CD4-positive, alpha-beta T cell treated with Interferon gamma for 1 hour (primary cell): Measurements from ENCODE around the gene S100A10.

ENCODE experiments used
- DNase-seq: peaks from one replicate; pipeline ENCODE4 v3.0.0-alpha.2; 2020

The S100A10 gene

DNA sequence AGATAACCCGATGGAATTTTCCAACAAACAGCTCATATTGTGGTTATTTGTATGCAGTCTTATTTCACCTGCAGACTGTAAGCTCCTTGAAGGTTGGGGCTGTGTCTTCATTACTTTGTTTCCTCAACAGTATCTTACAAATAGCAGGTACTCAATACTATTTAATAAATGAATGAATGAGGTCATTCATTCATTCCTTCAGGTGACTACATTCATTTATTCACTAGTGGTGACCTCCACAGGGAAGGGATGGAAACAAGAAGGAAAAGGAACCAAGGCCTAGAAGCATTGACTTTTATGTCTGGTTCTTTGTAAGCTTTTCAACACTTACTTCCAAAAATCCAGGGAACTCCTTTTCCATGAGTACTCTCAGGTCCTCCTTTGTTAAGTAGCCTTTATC lies 7.9 kb downstream of the S100A10 start:
- no peak for DNase-seq

- DNase-seq, result no peak
These were observed 8.4 kb downstream of the S100A10 start for GRCh38 chr1:151985270-151985669.

DNA sequence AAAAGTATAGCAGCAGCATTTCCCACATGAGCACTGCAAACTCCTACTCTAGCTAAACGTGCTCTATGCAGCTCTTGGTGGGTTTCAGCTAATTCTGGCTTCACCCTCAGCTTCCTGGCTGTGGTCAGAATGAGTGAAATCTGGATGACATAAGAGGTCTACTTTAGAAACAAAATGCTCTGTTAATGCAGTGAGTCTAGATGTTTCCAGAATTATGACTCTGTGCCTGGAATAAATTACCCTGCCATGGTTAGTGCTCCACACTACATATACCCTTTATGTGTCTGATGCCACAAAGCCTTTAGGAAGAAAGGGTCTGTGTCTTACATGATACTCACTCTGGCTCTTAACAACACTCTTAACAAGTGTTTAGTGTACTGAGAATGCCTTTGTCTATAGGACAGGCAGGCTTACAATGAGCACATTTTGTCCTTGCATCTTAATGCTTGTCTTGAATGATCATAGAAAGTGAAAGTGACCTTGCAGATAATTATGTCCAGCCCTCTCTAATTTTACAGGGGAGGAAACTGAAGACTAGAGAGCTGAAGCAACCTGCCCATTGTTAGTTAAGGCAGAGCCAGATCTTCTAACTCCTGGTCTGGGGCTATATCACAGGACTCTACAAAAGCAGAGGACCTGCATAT lies 9.2 kb downstream of the S100A10 start:
- no peak for DNase-seq

DNA sequence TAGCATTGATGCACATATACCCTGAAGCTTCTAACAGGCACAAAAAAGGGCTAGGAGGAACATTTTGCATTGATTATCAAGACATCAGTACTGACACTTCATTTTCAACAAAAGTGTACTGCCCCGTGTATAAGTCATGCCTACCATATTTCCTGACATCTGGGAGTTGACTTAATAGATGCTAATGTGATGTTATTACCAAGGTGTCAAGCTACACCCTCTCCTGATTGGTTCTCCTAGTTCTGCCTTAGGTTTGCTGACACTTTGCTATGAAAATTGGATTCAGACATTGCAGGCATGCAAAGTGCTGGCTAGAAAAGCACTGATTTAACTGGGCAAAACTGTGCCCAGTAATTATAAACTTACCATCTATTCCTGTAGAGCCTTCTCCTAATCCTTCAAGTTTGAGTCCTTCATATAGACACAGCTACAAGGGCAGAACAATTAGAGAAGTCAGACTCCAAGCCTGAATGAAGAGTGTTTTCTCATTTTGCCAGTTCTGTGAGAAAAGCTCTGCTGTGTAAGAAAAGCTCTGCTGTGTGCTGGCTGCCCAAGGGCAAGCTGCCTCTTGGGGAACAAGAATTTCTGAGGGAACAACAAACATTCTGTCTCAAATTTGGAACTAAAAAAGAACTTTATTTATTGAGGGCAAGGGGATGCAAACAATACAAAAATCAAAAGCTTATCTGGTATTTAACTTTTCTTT lies 11.2 kb downstream of the S100A10 start:
- no peak for DNase-seq

DNA sequence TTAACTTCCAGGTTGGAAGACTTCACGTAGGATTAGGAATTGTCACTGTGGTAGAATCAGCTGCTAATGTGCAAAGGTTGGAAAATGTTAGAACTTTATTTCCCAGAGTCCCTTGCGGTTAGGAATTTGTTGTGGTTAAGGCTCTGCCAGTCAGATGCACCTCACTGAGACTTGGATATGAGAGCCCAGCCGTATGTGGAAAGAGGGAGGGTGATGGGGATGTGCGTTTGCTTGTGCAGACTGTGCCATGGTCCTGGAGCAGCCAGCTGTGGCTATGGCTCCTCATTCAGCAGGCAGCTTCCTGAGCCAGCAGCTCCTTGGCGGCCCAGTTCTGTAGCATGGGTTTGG lies 12.5 kb downstream of the S100A10 start:
- no peak for DNase-seq

DNA sequence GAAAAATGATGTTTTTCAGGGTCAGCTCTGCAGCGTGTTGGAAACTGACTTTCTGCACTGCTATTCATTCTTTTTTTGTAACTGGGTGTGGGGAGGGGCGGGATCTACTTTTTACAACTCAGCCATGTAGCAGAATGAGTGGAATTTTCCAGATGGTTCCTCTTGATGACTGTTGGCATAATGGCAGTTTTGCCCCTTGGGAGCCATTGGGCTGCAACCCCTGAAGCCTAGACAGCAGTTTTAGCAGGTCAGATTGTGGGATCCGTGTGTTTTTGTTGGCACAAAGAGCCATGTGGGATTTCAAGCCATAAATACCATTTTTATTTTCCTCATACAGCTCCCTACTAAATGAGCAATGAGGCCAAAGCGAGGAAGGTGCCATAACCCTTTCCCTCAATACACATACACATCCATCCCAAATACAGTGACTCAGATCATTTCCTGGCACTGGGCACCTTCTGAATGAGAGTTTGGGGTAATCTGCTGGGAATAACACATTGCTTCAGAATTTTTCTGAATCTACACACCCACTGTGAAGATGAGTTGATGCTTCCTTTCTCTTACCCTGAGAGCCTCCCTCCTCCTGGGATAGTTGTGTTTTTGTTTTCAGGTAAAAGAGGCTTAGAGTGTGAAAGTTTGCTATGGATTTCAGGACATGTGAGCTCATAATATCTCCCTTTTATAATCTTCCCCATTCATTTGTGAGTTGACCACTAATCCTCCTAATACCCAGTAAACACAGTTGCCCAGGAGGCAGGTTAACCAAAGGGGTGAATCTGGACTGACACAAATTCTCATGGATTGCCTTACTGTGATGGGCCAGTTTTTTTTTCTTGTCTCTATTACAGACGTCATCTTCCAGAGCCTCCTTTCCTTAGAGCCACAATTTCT lies 13.1 kb downstream of the S100A10 start:
- no peak for DNase-seq

DNA sequence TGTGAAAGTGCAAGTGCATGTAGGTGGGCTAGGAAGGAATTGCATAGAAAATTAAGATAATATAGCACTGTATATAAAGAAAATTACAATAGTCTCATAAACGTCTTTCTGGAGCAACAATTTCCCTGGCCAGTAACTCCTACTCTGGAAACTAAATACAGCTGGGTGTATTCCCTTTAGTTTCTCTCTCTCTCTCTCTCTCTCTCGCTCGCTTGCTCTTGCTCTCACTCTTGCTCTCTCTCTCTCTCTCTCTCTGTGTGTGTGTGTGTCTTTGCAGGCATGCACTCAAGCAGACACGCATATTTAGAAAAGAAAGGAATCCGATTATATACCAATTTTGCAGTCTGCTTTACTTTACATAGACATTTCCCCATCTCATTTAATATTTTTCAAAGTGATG lies 14.7 kb downstream of the S100A10 start:
- no peak for DNase-seq

GRCh38 chr1:151977662-151978230 lies 15.9 kb downstream of the S100A10 start:
- no peak for DNase-seq

DNA sequence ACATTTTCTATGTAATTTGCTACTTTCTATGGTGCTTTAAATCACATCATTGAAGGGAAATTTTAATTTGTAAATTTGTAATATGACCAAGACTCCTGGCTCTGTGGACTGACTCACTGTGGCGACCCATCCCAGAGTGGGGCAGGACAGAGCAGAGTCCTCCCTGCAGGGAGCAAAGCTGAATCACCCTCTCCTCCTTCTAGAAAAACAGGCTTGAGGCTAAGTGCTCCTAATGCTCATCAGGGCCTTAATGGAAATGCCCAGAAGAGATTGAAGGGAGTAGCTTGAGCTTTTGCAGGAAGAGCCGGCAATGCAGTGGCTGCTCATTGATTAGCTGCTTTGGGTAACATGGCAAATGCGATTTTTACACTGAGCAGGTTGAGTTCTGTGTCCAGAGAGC lies 16.8 kb downstream of the S100A10 start:
- no peak for DNase-seq

GRCh38 chr1:151976015-151976343 lies 17.7 kb downstream of the S100A10 start:
- no peak for DNase-seq

GRCh38 chr1:151975311-151976014 lies 18.2 kb downstream of the S100A10 start:
- DNase-seq, result no peak

GRCh38 chr1:151972542-151973248 lies 21.0 kb downstream of the S100A10 start:
- peak; percentile 17 for DNase-seq

DNA sequence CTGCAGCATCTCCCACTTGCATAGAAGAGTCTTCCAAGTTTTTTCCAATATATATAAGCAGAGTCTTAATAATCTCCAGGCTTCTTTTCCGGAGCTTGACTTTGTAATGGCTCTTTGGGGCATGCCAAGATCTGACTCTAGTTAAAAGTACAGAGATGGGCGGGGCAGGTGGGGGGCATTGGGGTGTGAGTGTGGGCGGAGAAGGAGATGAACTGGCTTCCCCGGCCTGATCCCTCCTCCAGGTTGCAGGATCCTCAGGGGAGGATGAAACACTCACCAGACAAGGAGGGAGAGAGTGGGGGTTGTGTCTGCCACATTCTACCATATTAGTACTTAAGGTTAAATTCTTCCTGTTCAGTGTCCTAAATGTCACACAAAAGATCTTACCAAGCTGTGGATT lies 23.0 kb downstream of the S100A10 start:
- DNase-seq, result no peak

DNA sequence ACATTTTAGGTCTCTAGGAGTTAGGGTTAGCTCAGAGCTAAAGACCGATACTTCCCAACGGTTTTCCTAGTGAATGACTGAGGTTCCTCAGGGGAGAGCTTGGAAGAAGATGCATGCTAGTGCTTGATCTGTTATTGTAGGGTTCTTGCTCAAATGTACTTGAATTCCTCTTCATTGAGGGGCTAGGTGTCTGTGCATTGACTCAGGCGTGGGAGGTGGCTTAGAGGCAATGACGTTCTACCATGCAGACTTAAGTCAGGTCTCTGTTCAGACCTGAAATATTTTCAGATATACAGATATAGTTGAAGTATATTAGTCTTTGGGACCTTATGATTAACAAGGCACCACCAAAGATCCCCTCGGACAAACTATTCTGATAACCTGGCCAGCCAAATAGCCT lies 23.5 kb downstream of the S100A10 start:
- DNase-seq, result no peak

- DNase-seq, result no peak
These were observed 24.8 kb downstream of the S100A10 start for GRCh38 chr1:151968791-151969399.

DNA sequence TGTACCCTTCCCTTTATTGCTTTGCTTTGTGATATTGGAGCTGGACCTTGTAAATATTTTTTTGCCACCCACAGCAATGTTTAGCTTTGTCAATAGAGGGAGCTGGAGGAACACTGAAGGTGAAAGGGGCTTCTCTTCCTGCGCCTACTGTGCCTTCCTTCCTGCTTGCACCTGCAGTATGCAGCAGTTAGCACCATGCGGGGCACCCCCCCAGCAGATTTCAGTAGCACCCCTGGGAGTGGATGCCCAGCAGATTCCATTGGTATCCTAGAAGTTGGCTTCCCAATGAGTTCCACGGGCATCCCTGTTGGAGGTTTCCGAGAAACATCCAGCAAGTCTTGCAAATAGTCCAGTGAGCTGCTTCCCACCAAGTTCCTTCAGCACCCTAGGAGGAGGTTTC lies 25.6 kb downstream of the S100A10 start:
- peak; percentile 51 for DNase-seq

- DNase-seq, result no peak
These were observed 26.6 kb downstream of the S100A10 start for GRCh38 chr1:151967091-151967490.

DNA sequence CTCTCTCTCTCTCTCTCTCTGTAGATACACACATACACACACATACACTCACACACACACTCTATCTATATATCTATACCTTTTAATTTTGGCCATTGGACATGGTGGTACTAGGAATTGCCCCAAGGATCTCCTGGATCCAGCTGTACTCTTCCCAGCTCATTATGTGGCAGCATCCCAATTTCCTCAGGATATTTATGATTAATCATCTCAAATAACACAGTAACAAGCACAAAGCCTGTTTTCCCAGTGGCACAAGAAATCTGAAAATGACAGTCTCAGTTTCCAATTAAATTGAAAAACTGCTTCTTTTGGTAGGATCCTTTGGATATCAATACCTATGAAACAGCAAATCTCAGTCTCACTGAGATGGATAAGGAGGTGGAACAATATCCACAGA lies 27.6 kb downstream of the S100A10 start:
- DNase-seq, result no peak

DNA sequence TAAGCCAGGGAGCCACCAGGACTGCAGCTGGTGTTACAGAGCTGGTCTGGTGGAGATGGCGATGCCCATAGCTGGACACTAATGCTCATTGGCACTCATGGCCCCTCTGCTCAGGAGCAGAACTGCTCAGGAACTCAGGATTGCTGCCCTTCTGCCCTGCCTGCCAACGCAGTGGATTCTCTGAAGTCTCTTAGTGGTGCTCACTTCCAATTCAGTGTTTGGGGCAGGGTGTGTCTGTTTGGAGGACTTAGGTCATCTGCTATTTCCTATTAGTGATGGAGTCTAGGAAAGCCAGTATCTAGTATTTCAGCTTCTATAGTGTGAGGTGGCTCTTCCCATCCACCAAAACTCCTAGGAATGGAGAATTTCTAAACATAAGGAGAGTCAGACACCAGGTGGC lies 29.1 kb downstream of the S100A10 start:
- no peak for DNase-seq

DNA sequence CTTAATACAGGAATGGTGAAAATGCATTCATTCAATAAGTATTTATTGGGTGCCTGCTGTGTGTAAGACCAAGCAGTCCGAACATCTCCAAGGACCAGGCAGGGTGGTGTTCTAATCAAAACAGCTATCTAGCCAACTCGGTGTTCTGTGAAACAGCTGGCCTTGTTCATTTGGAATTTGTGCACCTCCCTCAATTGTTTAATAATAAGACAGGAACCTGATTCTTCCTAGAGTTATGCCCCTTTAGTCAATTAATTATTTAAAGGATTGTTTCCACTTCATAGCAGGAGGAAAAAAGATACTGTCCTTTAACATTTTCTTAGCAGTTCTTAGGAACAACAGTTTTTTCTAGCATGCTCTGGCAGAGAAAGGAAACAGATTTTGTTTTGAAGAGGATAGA lies 30.4 kb downstream of the S100A10 start:
- DNase-seq, result no peak

- no peak for DNase-seq
These were observed 31.8 kb downstream of the S100A10 start for GRCh38 chr1:151961833-151962232.
